Neural cell (in vitro differentiated cells): ENCODE measurements around the gene AP1S3. TPM values are rescaled to one million over a fixed set of nuclear protein-coding genes. Genes with fewer than 3 reads are reported as not detected.

Experiments used
- H2AFZ ChIP-seq: fragments of 200-600, 300-800 bp; sonication (generic), shearing (Covaris generic); 2 replicates; pipeline ENCODE4 v1.6.0; 2014; ENCODE audit warnings: low read depth, mild to moderate bottlenecking, antibody characterized with exemption, low read length, moderate library complexity
- H3F3A ChIP-seq: fragments of 200-600 bp; shearing (Covaris generic); 2 replicates; pipeline ENCODE4 v1.6.1; 2016; ENCODE audit warnings: mild to moderate bottlenecking, moderate library complexity, mixed read lengths, antibody characterized with exemption, low read length; ENCODE audit not compliant: insufficient read depth, poor library complexity, severe bottlenecking
- H3K27ac ChIP-seq: fragments of 200-600, 300-800 bp; sonication (generic), shearing (Covaris generic); 2 replicates; pipeline ENCODE4 v1.5.1; 2014; ENCODE audit warnings: mild to moderate bottlenecking, low read length, moderate library complexity
- H3K27me3 ChIP-seq: fragments of 300-800, 200-600 bp; sonication (generic), shearing (Covaris generic); 2 replicates; pipeline ENCODE4 v1.6.0; 2014; ENCODE audit warnings: mild to moderate bottlenecking, low read depth, low read length, moderate library complexity; ENCODE audit not compliant: insufficient read depth
- H3K36me3 ChIP-seq: fragments of 300-800, 200-600 bp; sonication (generic), shearing (Covaris generic); 2 replicates; pipeline ENCODE4 v1.5.1; 2014; ENCODE audit warnings: mild to moderate bottlenecking, antibody characterized with exemption, low read length, moderate library complexity; ENCODE audit not compliant: insufficient read depth
- H3K4me2 ChIP-seq: fragments of 300-800, 200-600 bp; sonication (generic), shearing (Covaris generic); 2 replicates; pipeline ENCODE4 v1.6.0; 2014; ENCODE audit warnings: mild to moderate bottlenecking, low read length
- H3K4me3 ChIP-seq: fragments of 300-800, 200-600 bp; sonication (generic), shearing (Covaris generic); 2 replicates; pipeline ENCODE4 v1.5.1; 2014; ENCODE audit warnings: mild to moderate bottlenecking, low read length, moderate library complexity
- H3K79me2 ChIP-seq: fragments of 200-600 bp; shearing (Covaris generic); replicated peaks from 2 replicates; pipeline ENCODE4 v1.6.0; 2014; ENCODE audit warnings: mild to moderate bottlenecking, low read length, moderate library complexity; ENCODE audit not compliant: insufficient read depth
- H3K9ac ChIP-seq: fragments of 300-800, 200-600 bp; sonication (generic), shearing (Covaris generic); 2 replicates; pipeline ENCODE4 v1.6.1; 2016; ENCODE audit warnings: mild to moderate bottlenecking, low read length, mixed read lengths
- H3K9me2 ChIP-seq: fragments of 200-600 bp; shearing (Covaris generic); 2 replicates; pipeline ENCODE4 v1.6.1; 2016; ENCODE audit warnings: mild to moderate bottlenecking, low read length, mixed read lengths; ENCODE audit not compliant: insufficient read depth
- H3K9me3 ChIP-seq: fragments of 200-600, 300-800 bp; sonication (generic), shearing (Covaris generic); 2 replicates; pipeline ENCODE4 v1.6.1; 2016; ENCODE audit warnings: mild to moderate bottlenecking, mixed run types, low read length, moderate library complexity, mixed read lengths
- H4K20me1 ChIP-seq: fragments of 200-600 bp; shearing (Covaris generic); 2 replicates; pipeline ENCODE4 v1.6.1; 2016; ENCODE audit warnings: mild to moderate bottlenecking, mixed run types; ENCODE audit not compliant: insufficient read depth
- CTCF ChIP-seq: fragments of 450-650 bp; IDR thresholded peaks from 2 replicates; pipeline ENCODE4 v1.5.1; 2014; ENCODE audit warnings: antibody characterized with exemption, mild to moderate bottlenecking, moderate library complexity; ENCODE audit not compliant: poor library complexity, severe bottlenecking
- EP300 ChIP-seq: fragments of 450-650 bp; conservative IDR thresholded peaks from 2 replicates; pipeline ENCODE4 v1.6.1; 2014; ENCODE audit warnings: antibody characterized with exemption, mild to moderate bottlenecking, moderate library complexity; ENCODE audit not compliant: poor library complexity, severe bottlenecking
- EZH2 ChIP-seq: fragments of 200-600, 300-800 bp; shearing (Covaris generic), sonication (generic); IDR thresholded peaks from 2 replicates; pipeline ENCODE4 v1.6.1; 2014; ENCODE audit warnings: antibody characterized with exemption, low read length, borderline replicate concordance, mild to moderate bottlenecking; ENCODE audit not compliant: insufficient read depth, poor library complexity, severe bottlenecking
- MXI1 ChIP-seq: fragments of 450-650 bp; conservative IDR thresholded peaks from 2 replicates; pipeline ENCODE4 v1.6.1; 2014; ENCODE audit warnings: antibody characterized with exemption, mild to moderate bottlenecking; ENCODE audit not compliant: poor library complexity, severe bottlenecking
- POLR2AphosphoS5 ChIP-seq: IDR thresholded peaks from 2 replicates; pipeline ENCODE4 v1.6.1; 2012
- RAD21 ChIP-seq: fragments of 450-650 bp; conservative IDR thresholded peaks from 2 replicates; pipeline ENCODE4 v1.6.1; 2014; ENCODE audit warnings: antibody characterized with exemption, mild to moderate bottlenecking, moderate library complexity
- SMC3 ChIP-seq: fragments of 450-650 bp; conservative IDR thresholded peaks from 2 replicates; pipeline ENCODE4 v1.6.1; 2014; ENCODE audit warnings: antibody characterized with exemption, mild to moderate bottlenecking, moderate library complexity; ENCODE audit not compliant: poor library complexity
- TAF1 ChIP-seq: IDR thresholded peaks from 2 replicates; pipeline ENCODE4 v1.6.1; 2012; ENCODE audit warnings: low read depth
- polyA plus RNA-seq: library from polyadenylated mRNA; depleted of rRNA; stranded (reverse); fragments of >200 nt; gene quantifications from 2 replicates; pipeline ENCODE4 v1.2.3, GENCODE V29; 2014
- TF ChIP-seq, protein P1 (sequence below): IDR thresholded peaks from 2 replicates; pipeline ENCODE4 v1.6.1; 2012; ENCODE audit warnings: borderline replicate concordance

AP1S3 gene
- polyA plus RNA-seq, 1 donor from 2014 or later, result 2.7 TPM

- Histone ChIP-seq H3K9ac (no peak overlapping the region), H3K36me3 (no peaks in the 10 kb centered on the region), H3K27me3 (peaks cover 15% of the 10 kb centered on the region), H3K4me2 (no peak overlapping the region), H3K9me2 (no peaks in the 10 kb centered on the region), H3F3A (no peaks in the 10 kb centered on the region), H4K20me1 (no peaks in the 10 kb centered on the region), H3K79me2 (no peaks in the 10 kb centered on the region), H2AFZ (no peak overlapping the region), H3K27ac (no peak overlapping the region), H3K9me3 (no peaks in the 10 kb centered on the region), H3K4me3 (no peak overlapping the region)
- TF ChIP-seq TAF1 (no peak), EZH2 (no peak), EP300 (no peak), MXI1 (no peak), SMC3 (no peak)
- TF ChIP-seq, protein P1, sequence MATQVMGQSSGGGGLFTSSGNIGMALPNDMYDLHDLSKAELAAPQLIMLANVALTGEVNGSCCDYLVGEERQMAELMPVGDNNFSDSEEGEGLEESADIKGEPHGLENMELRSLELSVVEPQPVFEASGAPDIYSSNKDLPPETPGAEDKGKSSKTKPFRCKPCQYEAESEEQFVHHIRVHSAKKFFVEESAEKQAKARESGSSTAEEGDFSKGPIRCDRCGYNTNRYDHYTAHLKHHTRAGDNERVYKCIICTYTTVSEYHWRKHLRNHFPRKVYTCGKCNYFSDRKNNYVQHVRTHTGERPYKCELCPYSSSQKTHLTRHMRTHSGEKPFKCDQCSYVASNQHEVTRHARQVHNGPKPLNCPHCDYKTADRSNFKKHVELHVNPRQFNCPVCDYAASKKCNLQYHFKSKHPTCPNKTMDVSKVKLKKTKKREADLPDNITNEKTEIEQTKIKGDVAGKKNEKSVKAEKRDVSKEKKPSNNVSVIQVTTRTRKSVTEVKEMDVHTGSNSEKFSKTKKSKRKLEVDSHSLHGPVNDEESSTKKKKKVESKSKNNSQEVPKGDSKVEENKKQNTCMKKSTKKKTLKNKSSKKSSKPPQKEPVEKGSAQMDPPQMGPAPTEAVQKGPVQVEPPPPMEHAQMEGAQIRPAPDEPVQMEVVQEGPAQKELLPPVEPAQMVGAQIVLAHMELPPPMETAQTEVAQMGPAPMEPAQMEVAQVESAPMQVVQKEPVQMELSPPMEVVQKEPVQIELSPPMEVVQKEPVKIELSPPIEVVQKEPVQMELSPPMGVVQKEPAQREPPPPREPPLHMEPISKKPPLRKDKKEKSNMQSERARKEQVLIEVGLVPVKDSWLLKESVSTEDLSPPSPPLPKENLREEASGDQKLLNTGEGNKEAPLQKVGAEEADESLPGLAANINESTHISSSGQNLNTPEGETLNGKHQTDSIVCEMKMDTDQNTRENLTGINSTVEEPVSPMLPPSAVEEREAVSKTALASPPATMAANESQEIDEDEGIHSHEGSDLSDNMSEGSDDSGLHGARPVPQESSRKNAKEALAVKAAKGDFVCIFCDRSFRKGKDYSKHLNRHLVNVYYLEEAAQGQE, result no peak
These were observed 5.0 kb downstream of the AP1S3 start for GRCh38 chr2:223832241-223832903.

DNA sequence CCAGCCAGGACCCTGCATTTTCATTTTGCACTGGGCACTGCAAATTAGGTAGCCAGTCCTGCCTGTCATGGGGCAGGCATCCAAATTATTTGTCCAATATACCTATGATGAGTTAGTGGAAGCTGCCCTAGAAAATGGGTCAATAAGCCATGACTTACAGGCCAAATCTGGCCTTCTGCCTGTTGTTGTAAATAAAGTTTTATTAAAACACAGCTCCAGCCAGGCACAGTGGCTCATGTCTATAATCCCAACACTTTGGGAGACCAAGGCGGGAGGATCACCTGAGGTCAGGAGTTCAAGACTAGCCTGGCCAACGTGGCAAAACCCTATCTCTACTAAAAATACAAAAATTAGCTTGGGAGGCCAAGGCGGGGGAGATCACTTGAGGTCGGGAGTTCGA lies 8.3 kb downstream of the AP1S3 start:
- no peak overlapping the region for H2AFZ ChIP-seq
- H3K9me2 ChIP-seq, result no peaks in the 10 kb centered on the region
- H4K20me1 ChIP-seq, result no peaks in the 10 kb centered on the region
- no peak overlapping the region for H3K9ac ChIP-seq
- no peaks in the 10 kb centered on the region for H3K9me3 ChIP-seq
- H3F3A ChIP-seq, result no peaks in the 10 kb centered on the region
- no peaks in the 10 kb centered on the region for H3K79me2 ChIP-seq
- TF ChIP-seq TAF1, result no peak
- no peak for TF ChIP-seq POLR2AphosphoS5
- TF ChIP-seq, protein P1, result no peak
- TF ChIP-seq CTCF, result no peak
- no peak for TF ChIP-seq MXI1
- TF ChIP-seq EP300, result no peak
- TF ChIP-seq RAD21, result no peak
- no peak for TF ChIP-seq SMC3
- no peak for TF ChIP-seq EZH2
- H3K4me3 ChIP-seq, result no peak overlapping the region
- H3K36me3 ChIP-seq, result no peaks in the 10 kb centered on the region
- H3K27me3 ChIP-seq, result no peaks in the 10 kb centered on the region
- no peak overlapping the region for H3K4me2 ChIP-seq
- no peak overlapping the region for H3K27ac ChIP-seq
